Ishikawa (cell line): ENCODE measurements around the gene NEK11.

Experiments used
- EP300 ChIP-seq: IDR thresholded peaks from 2 replicates; pipeline ENCODE4 v1.6.1; 2012; ENCODE audit warnings: borderline replicate concordance
- TF ChIP-seq, protein P1 (sequence below): IDR thresholded peaks from 2 replicates; pipeline ENCODE4 v1.6.1; 2012; ENCODE audit warnings: low read depth, mild to moderate bottlenecking

DNA sequence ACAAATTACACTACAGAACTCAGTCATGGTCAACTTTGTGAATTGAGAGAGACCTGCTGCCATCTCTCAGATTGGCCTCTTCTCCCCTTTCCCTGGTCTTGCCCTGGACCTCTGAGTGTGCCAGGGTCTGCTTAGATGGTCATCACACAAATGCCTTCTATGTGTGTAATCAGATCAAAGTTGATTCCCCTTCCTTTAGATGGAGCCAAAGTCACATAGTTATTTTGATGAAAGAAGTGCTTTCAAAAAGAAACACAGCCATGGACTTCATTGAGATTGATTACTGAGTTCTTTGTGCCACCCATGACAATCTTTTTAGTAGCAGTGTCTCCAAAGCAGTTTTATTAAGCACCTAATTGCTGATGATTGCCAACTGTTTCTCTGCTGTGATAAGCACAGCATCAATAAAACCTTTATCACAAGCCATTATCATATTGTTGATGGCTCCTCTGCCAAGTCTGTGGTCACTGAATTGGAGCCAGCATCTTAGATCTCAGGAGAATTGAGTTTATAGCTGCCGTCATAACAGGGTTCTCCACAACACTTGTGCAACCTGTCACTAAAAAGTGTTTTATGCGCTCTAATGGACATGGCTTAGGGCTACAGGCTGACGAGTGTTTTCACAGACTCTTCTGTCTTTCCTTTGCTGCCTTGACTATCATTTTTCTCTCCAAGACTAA lies 205.2 kb downstream of the NEK11 start:
- TF ChIP-seq EP300: no peak
- TF ChIP-seq, protein P1, sequence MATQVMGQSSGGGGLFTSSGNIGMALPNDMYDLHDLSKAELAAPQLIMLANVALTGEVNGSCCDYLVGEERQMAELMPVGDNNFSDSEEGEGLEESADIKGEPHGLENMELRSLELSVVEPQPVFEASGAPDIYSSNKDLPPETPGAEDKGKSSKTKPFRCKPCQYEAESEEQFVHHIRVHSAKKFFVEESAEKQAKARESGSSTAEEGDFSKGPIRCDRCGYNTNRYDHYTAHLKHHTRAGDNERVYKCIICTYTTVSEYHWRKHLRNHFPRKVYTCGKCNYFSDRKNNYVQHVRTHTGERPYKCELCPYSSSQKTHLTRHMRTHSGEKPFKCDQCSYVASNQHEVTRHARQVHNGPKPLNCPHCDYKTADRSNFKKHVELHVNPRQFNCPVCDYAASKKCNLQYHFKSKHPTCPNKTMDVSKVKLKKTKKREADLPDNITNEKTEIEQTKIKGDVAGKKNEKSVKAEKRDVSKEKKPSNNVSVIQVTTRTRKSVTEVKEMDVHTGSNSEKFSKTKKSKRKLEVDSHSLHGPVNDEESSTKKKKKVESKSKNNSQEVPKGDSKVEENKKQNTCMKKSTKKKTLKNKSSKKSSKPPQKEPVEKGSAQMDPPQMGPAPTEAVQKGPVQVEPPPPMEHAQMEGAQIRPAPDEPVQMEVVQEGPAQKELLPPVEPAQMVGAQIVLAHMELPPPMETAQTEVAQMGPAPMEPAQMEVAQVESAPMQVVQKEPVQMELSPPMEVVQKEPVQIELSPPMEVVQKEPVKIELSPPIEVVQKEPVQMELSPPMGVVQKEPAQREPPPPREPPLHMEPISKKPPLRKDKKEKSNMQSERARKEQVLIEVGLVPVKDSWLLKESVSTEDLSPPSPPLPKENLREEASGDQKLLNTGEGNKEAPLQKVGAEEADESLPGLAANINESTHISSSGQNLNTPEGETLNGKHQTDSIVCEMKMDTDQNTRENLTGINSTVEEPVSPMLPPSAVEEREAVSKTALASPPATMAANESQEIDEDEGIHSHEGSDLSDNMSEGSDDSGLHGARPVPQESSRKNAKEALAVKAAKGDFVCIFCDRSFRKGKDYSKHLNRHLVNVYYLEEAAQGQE: no peak
